ENCODE results near the gene SGCA.

The SGCA gene

GRCh38 chr17:50198026-50198669 lies 32.3 kb downstream of the SGCA start:
- TF ChIP-seq POLR2A (IDR thresholded peaks at IDR 0.05; ENCODE audit: low read depth, low read length) (no peak), TAF1 (IDR thresholded peaks at IDR 0.05; ENCODE audit: low read depth, low read length) (no peak), POU2F2 (IDR thresholded peaks at IDR 0.05; ENCODE audit: low read depth, low read length) (no peak), SPI1 (IDR thresholded peaks at IDR 0.05; ENCODE audit: low read depth, low read length) (no peak)
- DNase-seq (ENCODE audit: insufficient read length, low spot score), result no peak
- peak; percentile 89 for FAIRE-seq

- no peak for DNase-seq (ENCODE audit: insufficient read length, low spot score)
Observed at GRCh38 chr17:50199211-50199802, 33.5 kb downstream of the SGCA start.

GRCh38 chr17:50199803-50200456 lies 34.1 kb downstream of the SGCA start:
- peak; percentile 93 for FAIRE-seq
- no peak for TF ChIP-seq POLR2AphosphoS5 (IDR thresholded peaks at IDR 0.05; ENCODE audit: low read depth, low read length)
- no peak for TF ChIP-seq PAX5 (IDR thresholded peaks at IDR 0.05; ENCODE audit: insufficient read depth, low read length, severe bottlenecking)
- no peak for TF ChIP-seq POU2F2 (IDR thresholded peaks at IDR 0.05; ENCODE audit: low read depth, low read length)
- no peak for TF ChIP-seq TAF1 (IDR thresholded peaks at IDR 0.05; ENCODE audit: low read depth, low read length)
- TF ChIP-seq SPI1 (IDR thresholded peaks at IDR 0.05; ENCODE audit: low read depth, low read length), result no peak
- no peak for TF ChIP-seq POLR2A (IDR thresholded peaks at IDR 0.05; ENCODE audit: low read depth, low read length)
- peak; percentile 79 for DNase-seq (ENCODE audit: insufficient read length, low spot score)

More at GRCh38 chr17:50199211-50199802, 33.5 kb downstream of the SGCA start:
- TF ChIP-seq POU2F2 (IDR thresholded peaks at IDR 0.05; ENCODE audit: low read depth, low read length) (no peak), POLR2A (IDR thresholded peaks at IDR 0.05; ENCODE audit: low read depth, low read length) (no peak), POLR2AphosphoS5 (IDR thresholded peaks at IDR 0.05; ENCODE audit: low read depth, low read length) (no peak), TAF1 (IDR thresholded peaks at IDR 0.05; ENCODE audit: low read depth, low read length) (no peak), PAX5 (IDR thresholded peaks at IDR 0.05; ENCODE audit: insufficient read depth, low read length, severe bottlenecking) (no peak), SPI1 (IDR thresholded peaks at IDR 0.05; ENCODE audit: low read depth, low read length) (no peak)
- no peak for FAIRE-seq

- DNase-seq (ENCODE audit: insufficient read length, low spot score) (peak; percentile 94), FAIRE-seq (no peak)
- no peak for TF ChIP-seq POLR2A (IDR thresholded peaks at IDR 0.05; ENCODE audit: low read depth, low read length)
- no peak for TF ChIP-seq TAF1 (IDR thresholded peaks at IDR 0.05; ENCODE audit: low read depth, low read length)
- no peak for TF ChIP-seq PAX5 (IDR thresholded peaks at IDR 0.05; ENCODE audit: insufficient read depth, low read length, severe bottlenecking)
- TF ChIP-seq POU2F2 (IDR thresholded peaks at IDR 0.05; ENCODE audit: low read depth, low read length), result no peak
- no peak for TF ChIP-seq SPI1 (IDR thresholded peaks at IDR 0.05; ENCODE audit: low read depth, low read length)
- no peak for TF ChIP-seq POLR2AphosphoS5 (IDR thresholded peaks at IDR 0.05; ENCODE audit: low read depth, low read length)
Observed at GRCh38 chr17:50200457-50201275, 34.9 kb downstream of the SGCA start.

- TF ChIP-seq POU2F2 (IDR thresholded peaks at IDR 0.05; ENCODE audit: low read depth, low read length), result no peak
- no peak for TF ChIP-seq SPI1 (IDR thresholded peaks at IDR 0.05; ENCODE audit: low read depth, low read length)
- no peak for TF ChIP-seq POLR2A (IDR thresholded peaks at IDR 0.05; ENCODE audit: low read depth, low read length)
- TF ChIP-seq TAF1 (IDR thresholded peaks at IDR 0.05; ENCODE audit: low read depth, low read length), result no peak
- TF ChIP-seq PAX5 (IDR thresholded peaks at IDR 0.05; ENCODE audit: insufficient read depth, low read length, severe bottlenecking), result no peak
- TF ChIP-seq POLR2AphosphoS5 (IDR thresholded peaks at IDR 0.05; ENCODE audit: low read depth, low read length), result no peak
- FAIRE-seq (peak; percentile 71), DNase-seq (ENCODE audit: insufficient read length, low spot score) (no peak)
Observed at GRCh38 chr17:50201276-50201854, 35.6 kb downstream of the SGCA start, which contains the start of gene COL1A1. Gene COL1A1 (minus strand): TSS chr17:50201631. CDS start chr17:50201513, 118 bp downstream.

DNA sequence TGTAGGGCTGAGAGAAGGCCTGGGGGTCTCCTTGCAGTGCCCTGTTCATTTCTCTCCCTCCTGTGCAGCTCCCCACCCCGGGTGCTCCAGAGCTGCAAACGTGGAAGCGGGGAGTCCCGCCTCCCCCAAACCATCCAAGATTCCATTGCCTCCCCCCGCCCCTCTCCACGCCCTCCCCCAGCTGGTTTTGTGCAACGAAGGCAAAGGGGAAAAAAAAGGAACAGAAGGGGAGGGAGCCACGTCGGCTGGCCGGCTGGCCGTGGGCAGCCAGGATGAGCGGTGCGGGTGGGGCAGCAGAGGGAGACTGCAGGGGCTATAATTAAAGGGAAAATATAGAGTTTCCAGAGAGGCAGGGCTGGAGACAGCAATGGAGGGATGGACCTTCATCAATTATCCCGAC lies 37.3 kb downstream of the SGCA start:
- DNase-seq (ENCODE audit: insufficient read length, low spot score), result no peak
- FAIRE-seq, result no peak
- TF ChIP-seq PAX5 (IDR thresholded peaks at IDR 0.05; ENCODE audit: insufficient read depth, low read length, severe bottlenecking), result no peak
- TF ChIP-seq POU2F2 (IDR thresholded peaks at IDR 0.05; ENCODE audit: low read depth, low read length), result no peak
- no peak for TF ChIP-seq POLR2AphosphoS5 (IDR thresholded peaks at IDR 0.05; ENCODE audit: low read depth, low read length)
- no peak for TF ChIP-seq SPI1 (IDR thresholded peaks at IDR 0.05; ENCODE audit: low read depth, low read length)
- no peak for TF ChIP-seq POLR2A (IDR thresholded peaks at IDR 0.05; ENCODE audit: low read depth, low read length)
- TF ChIP-seq TAF1 (IDR thresholded peaks at IDR 0.05; ENCODE audit: low read depth, low read length), result no peak

- TF ChIP-seq PAX5 (IDR thresholded peaks at IDR 0.05; ENCODE audit: insufficient read depth, low read length, severe bottlenecking) (no peak), POLR2AphosphoS5 (IDR thresholded peaks at IDR 0.05; ENCODE audit: low read depth, low read length) (no peak), POU2F2 (IDR thresholded peaks at IDR 0.05; ENCODE audit: low read depth, low read length) (no peak), POLR2A (IDR thresholded peaks at IDR 0.05; ENCODE audit: low read depth, low read length) (no peak), SPI1 (IDR thresholded peaks at IDR 0.05; ENCODE audit: low read depth, low read length) (no peak), TAF1 (IDR thresholded peaks at IDR 0.05; ENCODE audit: low read depth, low read length) (no peak)
- no peak for FAIRE-seq
- no peak for DNase-seq (ENCODE audit: insufficient read length, low spot score)
Observed at GRCh38 chr17:50203604-50204345, 38.0 kb downstream of the SGCA start.

DNA sequence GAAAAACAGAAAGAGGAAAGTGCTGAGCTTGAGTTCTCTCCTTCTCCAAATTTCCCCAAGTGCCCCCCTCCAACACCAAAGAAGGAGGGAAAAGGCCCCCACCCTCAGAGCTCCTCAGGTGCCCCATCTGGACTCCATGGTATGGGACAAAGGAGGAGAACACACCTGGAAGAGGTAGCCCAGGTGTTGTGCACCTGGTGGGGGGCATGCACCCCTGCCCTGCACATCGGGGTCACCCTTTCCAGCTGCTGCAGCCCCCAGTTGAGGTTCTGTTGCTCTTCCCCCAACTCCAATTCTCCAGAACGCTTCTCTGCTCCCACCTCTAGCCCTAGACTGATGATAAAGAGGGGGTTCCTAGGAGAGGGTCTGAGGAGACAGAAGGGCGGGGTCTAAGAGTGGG lies 38.6 kb downstream of the SGCA start:
- no peak for FAIRE-seq
- no peak for DNase-seq (ENCODE audit: insufficient read length, low spot score)
- TF ChIP-seq TAF1 (IDR thresholded peaks at IDR 0.05; ENCODE audit: low read depth, low read length), result no peak
